CD1c-positive myeloid dendritic cell (primary cell): Measurements from ENCODE around the gene ANO9.

ENCODE experiments used
- DNase-seq: peaks from one replicate; pipeline ENCODE4 v3.0.0-alpha.2; 2016; ENCODE audit errors: extremely low spot score

ANO9 gene, protein sequence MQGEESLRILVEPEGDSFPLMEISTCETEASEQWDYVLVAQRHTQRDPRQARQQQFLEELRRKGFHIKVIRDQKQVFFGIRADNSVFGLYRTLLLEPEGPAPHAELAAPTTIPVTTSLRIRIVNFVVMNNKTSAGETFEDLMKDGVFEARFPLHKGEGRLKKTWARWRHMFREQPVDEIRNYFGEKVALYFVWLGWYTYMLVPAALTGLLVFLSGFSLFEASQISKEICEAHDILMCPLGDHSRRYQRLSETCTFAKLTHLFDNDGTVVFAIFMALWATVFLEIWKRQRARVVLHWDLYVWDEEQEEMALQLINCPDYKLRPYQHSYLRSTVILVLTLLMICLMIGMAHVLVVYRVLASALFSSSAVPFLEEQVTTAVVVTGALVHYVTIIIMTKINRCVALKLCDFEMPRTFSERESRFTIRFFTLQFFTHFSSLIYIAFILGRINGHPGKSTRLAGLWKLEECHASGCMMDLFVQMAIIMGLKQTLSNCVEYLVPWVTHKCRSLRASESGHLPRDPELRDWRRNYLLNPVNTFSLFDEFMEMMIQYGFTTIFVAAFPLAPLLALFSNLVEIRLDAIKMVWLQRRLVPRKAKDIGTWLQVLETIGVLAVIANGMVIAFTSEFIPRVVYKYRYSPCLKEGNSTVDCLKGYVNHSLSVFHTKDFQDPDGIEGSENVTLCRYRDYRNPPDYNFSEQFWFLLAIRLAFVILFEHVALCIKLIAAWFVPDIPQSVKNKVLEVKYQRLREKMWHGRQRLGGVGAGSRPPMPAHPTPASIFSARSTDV

DNA sequence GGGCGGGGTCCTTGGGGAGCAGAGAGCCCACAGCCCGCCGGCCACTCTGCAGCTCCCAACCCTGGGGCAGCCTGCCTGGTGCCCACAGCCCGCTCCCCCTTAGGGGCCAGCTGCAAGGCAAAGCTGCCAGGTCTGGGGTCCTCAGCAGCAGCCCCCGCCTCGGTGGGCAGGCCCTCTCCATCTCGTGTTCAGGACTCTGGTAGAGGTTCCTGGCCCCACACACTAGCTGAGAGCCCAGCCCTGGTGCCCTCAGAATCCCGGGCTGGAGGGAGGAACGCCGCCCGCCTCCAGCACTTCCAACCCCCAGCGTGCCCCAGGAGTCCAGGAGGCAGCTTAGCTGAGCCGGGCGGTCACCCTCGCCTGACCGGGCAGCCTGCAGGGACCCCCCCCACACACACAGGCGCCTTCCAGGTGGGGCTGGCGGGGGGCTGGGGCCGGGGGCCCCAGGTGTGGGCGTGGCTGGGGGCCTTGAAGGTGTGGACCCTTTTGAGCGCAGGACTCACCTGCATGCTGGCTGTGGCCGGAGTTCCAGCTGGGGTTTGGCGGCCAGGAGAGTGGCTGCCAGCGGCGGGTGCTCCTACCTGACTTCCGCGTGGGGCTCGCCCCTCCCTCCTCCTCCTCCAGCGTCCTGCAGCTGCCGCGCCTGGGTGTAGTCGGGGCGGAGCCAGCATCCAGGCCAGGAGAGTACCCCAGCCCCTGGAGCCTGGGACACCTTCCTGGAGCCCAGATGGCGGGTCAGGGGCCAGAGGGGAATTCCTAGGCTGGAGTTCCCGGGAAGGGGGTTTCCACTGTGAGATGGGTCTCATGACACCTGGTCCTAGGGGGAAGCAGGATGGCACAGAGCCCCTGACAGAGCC is at the start of gene ANO9:
ANO9 (minus strand) TSS at position 594 of the 857 bp plus-strand sequence; CDS start at position 509, 85 bp downstream.
- DNase-seq, result no peak

DNA sequence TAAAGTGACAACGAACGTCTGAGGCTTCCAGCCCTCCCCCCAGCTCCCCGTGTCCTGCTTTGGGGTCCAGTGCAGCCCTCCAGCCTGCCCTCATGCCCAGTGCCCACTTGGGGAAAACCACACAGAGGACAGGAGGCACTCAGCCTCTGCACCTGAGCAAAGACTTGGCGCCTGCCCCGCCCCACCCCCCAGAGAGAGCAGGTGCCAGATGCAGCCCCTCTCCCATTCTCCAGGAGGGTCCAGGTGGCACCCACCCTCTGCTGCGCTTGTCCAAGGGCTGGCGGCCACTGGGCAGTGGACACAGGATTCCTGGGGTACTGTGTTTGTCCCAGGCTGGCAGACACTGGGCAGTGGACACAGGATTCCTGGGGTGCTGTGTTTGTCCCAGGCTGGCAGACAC is 49.5 kb upstream of the ANO9 start:
- no peak for DNase-seq

DNA sequence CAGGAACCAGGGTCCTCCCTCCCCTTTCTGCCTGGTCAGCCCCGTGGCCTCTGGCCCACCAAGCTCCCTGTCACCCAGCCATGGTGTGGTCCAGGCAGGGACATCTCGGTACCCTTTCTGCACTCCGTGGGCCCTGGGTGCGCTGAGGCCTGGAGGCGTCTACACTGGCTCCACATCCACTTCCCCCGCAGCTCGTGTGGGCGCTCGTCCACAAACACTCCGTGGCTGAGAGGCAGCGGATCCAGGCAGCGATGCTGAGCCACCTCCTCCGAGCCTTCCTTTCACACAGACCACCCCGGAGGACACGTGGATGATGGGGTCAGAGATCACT is 49.1 kb upstream of the ANO9 start:
- DNase-seq, result no peak

DNA sequence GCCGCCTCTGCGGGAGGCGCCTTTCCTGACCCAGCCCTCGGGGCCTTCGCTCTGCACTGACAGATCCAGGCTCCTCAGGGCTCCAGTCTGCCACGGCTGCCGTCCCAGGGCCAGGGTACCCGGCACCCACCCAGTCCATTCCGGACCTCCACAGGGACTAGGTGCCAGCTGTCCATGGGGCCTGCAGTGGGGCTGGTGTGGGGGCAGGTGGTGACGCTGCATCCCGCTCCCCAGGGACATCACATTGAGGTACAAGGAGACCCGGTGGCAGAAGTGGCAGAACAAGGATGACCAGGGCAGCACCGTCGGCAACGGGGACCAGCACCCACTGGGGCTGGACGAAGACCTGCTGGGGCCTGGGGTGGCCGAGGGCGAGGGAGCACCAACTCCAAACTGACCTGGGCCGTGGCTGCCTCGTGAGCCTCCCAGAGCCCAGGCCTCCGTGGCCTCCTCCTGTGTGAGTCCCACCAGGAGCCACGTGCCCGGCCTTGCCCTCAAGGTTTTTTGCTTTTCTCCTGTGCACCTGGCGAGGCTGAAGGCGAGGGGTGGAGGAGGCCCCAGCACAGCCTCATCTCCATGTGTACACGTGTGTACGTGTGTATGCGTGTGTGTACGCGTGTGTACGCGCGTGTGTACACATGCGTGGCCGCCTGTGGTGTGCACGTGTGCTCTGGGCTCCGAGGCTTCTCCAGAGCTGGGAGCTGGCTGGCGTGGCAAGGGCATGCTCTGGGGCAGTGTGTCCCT is 48.5 kb upstream of the ANO9 start:
- DNase-seq, result no peak

DNA sequence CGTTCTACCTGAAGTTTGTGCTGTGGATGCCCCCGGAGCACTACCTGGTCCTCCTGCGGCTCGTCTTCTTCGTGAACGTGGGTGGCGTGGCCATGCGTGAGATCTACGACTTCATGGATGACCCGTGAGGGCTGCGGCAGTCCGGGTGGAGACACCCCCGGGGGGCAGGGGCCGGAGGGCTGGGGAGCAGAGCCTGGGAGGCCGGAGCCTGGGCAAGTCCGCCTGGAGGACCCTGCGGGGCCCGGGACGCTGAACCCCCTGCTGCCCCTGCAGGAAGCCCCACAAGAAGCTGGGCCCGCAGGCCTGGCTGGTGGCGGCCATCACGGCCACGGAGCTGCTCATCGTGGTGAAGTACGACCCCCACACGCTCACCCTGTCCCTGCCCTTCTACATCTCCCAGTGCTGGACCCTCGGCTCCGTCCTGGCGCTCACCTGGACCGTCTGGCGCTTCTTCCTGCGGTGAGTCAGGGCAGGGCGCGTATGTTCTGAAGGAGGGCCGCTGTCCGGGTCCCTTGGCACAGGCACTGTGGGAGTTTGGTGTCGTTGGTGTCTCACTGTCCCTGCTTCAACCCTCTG is 47.9 kb upstream of the ANO9 start:
- no peak for DNase-seq

DNA sequence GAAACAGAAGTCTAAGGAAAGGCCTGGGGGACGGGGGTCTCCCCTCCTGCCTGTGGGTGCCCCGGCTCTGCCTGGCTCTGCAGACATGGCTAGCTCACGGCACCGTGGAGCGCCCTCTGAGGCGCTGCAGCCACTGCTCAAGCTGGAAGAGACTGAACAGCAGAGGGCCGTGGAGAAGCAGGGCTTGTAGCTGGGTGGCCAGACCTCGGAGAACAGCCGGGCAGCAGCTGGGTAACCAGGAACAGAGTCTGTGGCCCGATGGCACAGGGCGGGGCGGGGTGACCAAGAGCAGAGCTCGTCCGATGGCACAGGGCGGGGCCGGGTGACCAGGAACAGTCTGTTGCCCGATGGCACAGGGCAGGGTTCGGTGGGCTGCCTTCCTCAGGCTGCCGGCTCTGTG is 47.2 kb upstream of the ANO9 start:
- no peak for DNase-seq

DNA sequence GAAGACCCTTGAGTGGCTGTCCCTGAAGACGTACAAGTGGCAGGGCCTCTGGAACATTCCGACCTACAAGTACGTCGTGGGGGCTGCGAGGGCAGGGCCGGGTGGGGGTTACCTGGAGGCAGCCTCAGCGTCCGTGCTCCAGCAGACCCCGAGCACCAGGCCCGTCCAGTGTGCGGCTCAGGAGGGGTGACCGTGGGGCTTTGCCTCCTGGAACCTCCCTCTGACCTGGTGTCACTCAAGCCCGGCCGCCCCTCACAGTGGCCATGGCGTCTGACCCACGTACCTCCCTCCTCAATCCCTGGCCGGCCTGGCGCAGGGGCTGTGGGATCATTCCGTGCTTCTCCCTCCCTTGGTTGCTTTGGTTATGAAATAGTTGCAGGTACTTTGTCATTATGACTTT is 46.8 kb upstream of the ANO9 start:
- DNase-seq, result no peak

DNA sequence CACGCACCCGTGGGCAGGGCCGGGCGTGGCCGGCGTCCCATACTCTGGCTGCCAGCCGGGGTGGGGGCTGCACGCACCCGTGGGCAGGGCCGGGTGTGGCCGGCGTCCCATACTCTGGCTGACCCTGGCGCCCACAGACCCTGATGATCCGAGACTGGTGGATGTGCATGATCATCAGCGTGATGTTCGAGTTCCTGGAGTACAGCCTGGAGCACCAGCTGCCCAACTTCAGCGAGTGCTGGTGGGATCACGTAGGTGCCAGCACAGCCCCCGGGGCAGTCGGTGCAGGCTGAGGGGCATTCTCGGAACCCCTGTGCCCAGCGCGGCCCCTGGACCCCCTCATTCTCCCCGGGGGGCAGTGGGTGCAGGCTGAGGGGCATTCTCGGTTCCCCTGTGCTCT is 46.3 kb upstream of the ANO9 start:
- DNase-seq, result no peak

DNA sequence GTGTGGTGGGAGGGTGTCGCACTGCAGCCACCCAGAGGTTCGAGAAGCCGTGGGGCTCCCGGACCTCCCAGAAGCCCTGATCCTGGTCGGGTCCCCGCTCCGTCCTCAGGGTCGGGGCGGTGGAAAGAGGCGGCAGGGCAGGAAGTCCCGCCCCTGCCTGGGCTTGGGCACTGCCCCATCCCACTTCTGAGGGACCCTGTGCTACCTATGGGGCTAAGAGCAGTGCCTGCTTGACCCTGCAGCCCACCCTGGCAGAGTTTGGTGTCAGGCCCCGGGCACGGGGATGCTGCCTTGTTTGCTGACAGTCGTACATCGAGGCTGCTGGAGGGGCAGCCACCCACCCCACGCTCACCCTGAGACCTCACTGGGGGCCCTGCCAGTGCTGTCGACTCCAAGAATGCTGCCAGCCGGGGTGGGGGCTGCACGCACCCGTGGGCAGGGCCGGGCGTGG is 45.8 kb upstream of the ANO9 start:
- no peak for DNase-seq

DNA sequence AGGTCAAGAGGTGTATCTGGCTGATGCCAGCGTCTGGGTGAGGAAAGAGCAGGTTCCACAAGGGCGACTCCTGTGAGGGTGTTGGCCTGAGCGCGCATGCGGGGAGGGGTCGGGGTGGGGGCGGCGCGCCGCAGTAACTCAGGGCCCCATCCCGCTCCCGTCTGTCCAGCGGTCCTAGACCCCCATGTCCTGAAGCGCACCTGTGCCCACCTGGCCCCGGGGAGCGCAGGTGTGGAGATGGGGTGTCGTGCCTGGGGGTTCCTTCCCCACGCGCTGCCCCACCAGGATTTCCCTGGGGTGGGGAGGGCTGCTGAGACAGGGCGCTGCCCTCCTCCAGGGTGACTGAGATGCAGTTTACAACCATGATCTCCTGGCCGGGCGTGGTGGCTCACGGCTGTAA is 44.4 kb upstream of the ANO9 start:
- no peak for DNase-seq

DNA sequence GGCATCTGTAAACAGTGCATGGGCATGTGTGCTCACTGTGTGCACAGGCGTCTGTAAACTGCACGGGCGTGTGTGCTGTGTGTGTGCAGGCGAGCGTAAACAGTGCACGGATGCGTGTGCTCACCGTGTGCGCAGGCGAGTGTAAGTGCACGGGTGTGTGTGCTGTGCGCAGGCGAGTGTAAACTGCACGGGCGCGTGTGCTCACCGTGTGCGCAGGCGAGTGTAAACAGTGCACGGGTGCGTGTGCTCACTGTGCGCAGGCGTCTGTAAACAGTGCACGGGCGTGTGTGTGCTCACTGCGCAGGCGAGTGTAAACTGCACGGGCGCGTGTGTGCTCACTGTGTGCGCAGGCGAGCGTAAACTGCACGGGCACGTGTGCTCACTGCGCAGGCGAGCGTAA is 42.8 kb upstream of the ANO9 start:
- no peak for DNase-seq

DNA sequence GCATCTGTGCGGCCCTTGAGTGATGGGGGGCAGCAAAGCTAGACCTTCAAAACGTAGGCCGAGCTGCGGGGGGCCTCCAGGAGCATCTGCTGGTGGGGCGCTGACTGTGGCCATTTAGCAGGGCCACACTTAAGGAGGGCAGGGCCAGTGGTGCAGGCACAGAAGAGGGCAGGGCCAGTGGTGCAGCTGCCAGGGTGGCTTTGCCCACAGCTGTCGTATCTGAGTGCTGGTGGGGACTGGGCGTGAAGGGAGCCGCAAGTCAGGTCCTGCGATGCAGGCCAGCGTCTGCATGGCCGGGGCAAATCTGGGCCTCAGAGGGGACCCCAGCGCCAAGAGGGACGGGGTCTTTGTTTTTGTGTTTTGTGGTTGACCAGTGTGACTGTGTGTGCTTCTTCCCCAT is 37.5 kb upstream of the ANO9 start:
- DNase-seq, result no peak

DNA sequence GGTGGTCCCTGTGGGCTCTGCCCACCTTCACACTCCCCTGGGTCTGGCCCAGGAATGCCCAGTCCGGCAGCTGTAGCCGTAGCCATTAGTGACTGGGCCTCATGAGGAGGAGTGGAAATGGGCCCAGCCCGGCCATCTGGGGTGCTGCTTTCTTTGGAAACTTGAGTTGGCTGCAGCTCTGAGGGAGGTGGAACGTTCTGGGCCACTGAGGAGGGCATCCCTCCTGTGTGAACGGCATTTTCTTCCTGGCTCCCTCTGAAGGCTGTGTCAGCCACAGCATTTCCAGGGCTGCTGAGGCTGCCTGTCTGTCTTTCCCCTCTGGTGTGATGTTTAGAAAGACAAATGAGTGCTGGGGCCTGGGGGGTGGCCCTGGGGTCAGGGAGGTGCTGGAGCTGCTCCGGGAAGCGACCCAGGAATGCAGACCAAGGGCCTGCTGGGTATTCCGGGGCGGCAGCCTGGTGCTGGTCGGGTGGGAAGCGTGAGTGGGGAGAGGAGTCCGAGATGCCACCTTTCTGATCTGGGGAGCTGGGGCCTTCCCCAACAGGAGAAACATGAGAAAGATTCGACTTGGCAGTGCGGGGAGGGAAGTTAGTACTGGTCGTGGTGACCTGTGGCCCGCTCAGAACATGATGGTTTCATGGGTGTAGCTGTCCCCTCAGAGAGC is 35.4 kb upstream of the ANO9 start:
- DNase-seq, result no peak

DNA sequence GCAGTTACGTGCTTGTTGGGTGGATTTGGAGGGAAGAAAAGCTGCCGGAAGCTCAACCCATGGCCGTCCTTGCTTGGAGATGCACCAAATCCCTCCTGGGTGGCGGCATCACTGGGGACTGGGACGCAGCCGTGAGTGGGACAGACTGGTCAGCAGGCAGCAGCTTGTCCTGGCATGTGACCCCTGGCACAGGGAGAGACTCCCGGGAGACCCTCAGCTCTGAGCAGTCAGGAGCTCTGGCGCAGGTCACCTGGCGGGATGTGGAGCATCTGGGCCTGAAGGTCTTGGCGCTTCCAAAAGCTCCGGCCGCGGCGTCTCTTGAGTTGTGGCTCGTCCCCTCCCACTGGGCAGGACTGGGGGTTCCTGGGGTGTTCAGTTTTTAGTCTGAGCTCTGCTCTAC is 34.6 kb upstream of the ANO9 start:
- DNase-seq, result no peak

DNA sequence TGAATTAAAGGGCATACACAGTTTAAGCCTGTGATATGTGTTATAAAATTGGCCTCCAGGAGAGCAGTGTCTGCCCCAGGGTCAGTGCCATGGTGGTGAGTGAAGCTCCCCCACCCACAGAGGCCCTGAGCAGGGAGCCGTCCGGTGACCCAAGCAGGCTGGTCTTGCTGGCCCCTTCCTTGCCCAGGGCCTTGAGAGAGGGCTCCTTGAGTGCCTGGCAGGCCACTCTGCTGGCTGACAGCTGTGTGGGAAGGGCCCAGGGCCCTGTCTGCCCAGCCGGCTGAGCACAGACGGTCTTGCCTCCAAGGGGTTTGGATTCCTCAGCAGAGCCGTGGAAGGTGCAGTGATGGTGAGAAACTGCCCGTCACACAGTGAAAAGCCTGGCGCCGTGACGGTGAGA is 34.1 kb upstream of the ANO9 start:
- DNase-seq, result no peak

DNA sequence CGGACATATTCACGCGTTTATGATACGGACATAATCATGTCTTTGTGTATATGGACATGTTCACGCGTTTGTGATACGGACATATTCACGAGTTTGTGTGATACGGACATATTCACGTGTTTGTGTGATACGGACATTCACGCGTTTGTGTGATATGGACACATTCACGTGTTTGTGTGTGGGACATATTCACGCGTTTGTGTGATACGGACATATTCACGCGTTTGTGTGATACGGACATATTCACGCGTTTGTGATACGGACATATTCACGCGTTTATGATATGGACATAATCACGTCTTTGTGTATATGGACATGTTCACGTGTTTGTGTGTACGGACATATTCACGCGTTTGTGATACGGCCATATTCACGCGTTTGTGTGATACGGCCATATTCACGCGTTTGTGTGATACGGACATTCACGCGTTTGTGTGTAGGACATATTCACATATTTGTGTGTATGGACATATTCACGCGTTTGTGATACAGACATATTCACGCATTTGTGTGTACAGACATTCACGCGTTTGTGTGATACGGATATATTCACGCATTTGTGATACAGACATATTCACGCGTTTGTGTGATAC is 33.2 kb upstream of the ANO9 start:
- no peak for DNase-seq

DNA sequence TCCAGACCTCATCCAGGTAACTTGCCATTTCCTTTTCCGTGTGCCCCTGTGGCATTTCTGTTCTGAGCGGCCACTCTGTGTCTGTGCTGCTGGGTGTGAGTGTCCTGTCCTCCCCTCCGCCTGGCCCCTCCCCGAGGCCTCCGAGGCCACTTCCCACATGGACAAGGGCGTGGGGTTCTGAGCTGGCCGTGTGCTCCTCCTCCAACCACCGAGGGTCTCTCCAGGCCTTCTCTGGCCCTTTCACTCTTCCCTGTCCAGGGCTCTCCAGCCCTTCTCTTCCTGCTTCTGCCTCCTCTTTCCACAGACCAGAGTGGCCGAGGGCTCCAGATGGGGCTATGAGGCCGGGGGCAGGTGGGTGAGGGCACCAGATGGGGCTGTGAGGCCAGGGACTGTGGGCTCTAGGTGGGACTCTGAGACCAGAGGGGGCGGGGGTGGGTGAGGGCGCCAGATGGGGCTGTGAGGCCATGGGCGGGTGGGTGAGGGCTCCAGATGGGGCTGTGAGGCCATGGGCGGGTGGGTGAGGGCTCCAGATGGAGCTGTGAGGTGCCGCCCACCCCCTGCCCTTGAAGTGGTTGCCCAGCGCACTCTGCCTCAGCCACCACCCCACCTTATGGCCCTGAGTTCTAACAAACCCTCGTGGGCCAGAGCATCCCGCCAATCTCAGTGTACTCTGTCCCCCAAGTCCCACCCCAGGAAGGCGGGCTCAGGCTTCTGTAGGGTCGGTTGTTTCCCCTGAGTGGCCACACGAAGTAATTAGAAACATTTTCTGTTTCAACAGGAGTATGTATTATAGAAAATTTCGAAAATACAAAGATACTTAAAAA is 32.4 kb upstream of the ANO9 start:
- DNase-seq, result no peak

DNA sequence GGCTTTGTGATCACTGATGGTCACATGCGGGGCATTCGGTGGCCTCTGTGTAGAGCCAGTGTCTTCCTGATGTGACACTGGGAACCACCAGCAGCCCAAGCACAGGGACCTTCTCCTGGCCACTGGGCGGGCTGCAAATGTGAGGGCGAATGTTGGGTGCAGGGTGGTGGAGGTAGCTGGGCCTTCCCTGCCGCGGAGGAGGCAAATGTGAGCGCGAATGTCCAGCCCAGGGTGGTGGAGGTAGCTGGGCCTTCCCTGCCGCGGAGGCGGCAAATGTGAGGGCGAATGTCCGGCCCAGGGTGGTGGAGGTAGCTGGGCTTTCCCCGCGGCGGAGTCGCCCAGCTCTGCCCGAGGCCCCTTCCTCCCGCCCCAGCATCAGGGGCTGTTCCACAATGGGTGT is 31.6 kb upstream of the ANO9 start:
- DNase-seq, result no peak

DNA sequence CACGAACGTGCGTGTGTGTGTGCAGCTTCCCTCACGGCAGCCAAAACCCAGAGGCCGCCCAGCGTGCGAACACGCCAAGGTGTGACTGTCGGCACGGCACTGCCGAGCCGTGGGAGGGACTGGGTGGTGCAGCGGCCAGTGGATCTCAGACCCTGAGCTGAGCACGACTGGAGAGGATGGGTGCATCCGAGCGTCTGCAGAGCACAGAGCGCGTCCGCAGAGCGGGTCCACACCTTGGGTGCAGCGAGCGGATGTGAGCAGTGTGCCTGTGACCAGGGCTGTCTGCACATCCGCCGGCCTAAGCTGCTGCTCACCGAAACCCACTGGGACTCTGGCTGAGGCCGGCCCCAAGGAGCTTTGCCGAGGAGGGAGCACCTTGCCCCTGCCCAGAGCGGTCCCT is 31.0 kb upstream of the ANO9 start:
- DNase-seq, result no peak

DNA sequence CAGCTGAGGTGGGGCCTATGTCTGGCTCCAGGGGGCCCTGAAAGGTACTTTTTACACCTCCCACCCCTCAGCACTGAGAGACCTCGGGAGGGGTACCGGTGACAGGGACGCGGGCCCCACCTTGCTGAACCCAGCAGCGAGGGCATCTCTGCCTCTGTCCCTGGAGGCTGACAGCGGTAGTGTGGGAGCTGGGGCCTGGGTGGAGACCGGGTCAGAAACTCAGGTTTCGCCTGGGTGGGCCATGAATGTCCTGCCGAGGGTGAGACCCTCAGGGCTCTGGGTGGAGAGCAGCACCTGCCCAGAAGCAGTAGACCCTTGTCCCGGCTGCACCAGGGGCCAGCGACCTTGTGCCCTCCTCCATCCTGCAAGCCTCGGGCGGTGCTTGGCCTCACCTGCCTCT is 30.5 kb upstream of the ANO9 start:
- DNase-seq, result no peak
